GOT3 (cell line): Measurements from ENCODE around the gene WDR1.

ENCODE experiments used
- DNase-seq: peaks from one replicate; lab custom pipeline; 2025; ENCODE audit warnings: mixed read lengths; lab: John Stamatoyannopoulos, UW

The WDR1 gene

DNA sequence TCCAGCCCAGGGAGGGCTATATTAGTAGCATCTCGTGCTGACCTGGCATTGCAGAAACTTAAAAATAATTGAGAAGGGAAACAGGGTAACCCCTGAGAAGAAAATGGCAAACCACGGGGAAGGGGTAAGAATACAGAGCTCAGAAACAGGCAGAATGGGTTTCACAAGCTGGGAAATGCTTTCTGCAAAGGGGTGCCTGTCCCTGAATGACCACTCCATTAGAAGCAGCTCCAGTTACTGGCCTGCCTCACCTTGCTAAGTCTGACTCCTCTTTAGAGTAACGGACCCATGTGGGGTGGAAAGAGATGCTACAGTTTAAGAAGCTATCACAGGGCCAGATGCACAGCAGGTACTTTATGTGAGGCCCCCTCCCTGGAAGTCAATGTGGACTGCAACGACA lies 2.5 kb downstream of the WDR1 start:
- DNase-seq = no peak

GRCh38 chr4:10113362-10114047 lies 3.1 kb downstream of the WDR1 start:
- no peak for DNase-seq

DNA sequence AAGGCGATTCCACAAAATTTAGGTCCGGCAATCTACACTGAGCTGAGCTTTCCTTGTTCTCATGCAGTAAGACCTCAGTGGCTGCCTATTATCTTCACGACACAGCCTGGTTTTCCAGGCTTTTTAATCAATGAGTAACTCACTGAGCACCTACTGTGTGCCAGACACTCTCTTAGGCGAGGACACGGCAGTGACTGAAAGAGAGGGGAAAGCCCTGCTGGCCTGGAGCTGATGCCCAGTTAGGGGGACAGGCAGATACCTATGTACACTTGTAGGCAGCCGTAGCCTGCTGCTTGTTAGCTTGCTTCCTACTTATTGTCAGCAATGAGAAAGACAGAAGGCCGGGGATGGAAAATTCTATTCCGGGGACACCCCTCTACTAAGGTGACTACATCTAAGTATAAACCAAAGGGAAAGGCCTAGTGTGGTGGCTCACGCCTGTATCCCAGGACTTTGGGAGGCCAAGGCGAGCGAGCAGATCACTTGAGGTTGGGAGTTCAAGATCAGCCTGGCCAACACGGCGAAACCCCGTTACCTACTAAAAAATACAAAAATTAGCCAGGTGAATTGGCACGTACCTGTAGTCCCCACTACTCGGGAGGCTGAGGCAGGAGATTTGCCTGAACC lies 3.8 kb downstream of the WDR1 start:
- DNase-seq = no peak

DNA sequence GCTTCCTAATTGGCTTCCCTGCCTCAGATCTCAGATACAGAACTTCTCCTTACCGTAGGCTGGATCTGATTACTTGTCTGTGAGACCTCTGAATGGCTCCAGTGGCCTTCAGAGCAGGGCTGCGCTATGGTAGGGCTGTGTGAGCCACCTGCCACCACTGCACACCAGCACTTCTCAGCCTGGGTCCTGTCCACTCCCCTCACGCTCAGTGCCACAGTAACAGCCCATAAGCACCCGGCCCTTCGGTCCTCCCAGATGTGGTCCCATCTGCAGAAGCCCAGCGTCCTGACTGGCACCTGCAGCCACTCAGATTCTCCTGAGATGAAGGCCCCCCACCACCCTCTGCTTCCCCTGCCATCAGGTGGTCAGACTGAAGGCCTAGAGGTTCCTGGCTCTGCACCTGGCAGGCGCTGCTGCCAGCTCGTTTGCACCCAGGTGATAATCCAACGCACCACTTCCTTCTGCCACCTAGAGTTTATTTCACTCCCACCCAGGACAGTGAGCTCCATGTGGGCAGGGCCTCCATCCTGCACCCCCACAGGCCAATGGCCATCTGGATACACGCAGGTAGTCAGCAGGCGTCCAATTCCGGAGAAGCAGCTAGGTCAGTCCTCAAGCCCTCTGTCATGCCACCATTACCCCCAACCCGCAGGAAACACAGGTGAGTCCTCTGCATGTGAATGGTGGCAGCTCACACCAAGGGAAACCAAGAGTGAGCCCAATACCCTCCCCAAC lies 5.4 kb downstream of the WDR1 start:
- no peak for DNase-seq

GRCh38 chr4:10109995-10110670 lies 6.5 kb downstream of the WDR1 start:
- no peak for DNase-seq

GRCh38 chr4:10108818-10109783 lies 7.5 kb downstream of the WDR1 start:
- DNase-seq = no peak

- DNase-seq = no peak
Observed at GRCh38 chr4:10108391-10108790, 8.2 kb downstream of the WDR1 start.

GRCh38 chr4:10107111-10108091 lies 9.2 kb downstream of the WDR1 start:
- no peak for DNase-seq

- peak; percentile 28 for DNase-seq
Observed at GRCh38 chr4:10106421-10107039, 10.1 kb downstream of the WDR1 start.

GRCh38 chr4:10105920-10106319 lies 10.7 kb downstream of the WDR1 start:
- no peak for DNase-seq

GRCh38 chr4:10105421-10105820 lies 11.2 kb downstream of the WDR1 start:
- DNase-seq = no peak

GRCh38 chr4:10104991-10105276 lies 11.7 kb downstream of the WDR1 start:
- no peak for DNase-seq

DNA sequence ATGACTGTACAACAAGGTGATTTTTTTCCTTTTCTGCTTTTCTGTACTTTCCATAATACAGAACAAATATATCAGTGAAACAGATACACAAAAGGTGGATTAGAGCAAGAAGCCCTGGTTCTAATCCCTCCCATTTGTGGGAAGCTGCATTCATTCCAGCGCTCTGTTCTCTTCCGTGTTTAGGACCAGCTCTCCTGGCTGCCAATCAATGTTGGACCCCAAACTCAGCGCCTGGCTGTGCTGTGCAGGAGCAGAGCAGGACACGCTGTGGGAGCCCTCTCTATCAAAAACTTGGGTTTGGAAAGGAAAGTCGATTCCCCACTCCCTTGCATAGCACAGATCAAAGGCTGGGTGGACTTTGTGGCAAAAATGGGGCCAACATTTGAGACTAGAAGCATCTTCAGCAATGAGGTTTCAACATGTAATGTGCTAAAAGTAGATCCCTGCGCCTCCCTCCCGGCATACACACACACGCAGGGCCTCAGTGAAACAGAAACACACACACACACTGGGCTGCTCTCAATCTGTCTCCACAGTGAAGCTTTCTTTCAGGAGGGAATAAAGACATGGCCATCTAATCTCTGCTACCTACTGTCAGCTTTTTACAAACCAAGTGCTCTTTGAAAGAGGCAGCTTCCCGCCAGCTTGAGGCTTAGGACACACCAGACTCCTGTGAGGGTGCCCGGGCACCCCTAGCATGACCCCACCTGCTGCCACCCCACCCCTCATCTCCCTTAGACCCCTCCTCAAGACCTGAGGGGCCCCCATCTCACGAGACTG lies 12.2 kb downstream of the WDR1 start:
- DNase-seq = no peak

DNA sequence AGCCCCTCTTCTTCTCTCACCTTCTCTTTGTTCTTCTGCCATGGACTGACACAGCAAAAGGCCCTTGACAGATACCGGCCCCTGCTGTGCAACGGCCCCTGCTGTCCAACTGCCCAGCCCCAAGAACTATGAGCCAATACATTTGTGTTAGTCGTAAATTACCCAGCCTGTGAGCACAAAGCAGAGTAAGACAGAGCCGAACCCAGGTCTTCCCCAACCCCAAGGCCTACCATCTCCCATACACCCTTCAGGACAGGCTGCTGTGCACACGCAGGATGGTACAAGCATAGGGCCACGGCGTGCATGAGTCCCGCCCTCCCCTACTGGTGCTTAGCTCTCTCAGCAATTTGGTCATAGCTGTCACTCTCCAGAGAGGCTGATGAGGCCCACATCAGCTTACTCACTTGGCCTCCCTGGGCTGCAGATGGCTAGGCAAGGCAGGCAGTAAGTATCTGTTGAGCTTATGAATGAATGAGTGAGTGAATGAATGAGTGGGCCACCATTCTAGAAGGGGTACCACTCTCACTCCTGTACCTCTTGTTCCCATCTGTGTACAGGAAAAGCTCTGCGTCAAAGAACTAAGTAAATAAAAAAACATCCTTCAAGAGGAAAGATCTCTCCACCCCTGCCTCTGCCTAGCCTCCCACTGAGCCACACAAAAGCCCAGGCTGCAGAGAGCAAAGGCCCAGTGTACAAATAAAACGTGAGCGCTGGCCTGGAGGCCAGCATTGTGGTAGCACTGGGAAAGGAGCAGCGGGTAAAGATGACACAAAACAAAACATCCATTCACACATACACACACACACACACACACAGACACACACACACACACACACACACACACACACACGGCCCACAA lies 13.9 kb downstream of the WDR1 start:
- no peak for DNase-seq

- no peak for DNase-seq
Observed at GRCh38 chr4:10101671-10102473, 14.7 kb downstream of the WDR1 start.

GRCh38 chr4:10100734-10101216 lies 15.8 kb downstream of the WDR1 start:
- DNase-seq = no peak
